ENCODE results near the gene ZP3.
"Not testable (repeated sequence)": the region's sequence is repeated elsewhere in the genome, so short reads cannot be mapped to it uniquely, and the experiment has no call there.

Gene ZP3

DNA sequence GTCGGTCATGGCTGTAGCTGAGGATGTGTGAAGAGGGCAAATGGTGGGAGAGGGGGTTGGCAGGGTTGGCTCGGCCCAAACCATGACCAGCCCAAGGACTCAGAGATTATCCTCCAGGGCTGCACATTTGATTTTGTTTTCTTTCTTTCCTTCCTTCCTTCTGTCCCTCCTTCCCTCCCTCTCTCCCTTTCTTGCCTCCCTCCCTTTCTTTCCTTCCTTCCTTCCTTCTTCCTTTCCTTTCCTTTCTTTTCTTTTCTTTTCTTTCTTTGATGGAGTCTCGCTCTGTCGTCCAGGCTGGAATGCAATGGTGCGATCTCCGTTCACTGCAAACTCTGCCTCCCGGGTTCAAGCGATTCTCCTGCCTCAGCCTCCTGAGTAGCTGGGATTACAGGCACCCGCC lies 19.0 kb upstream of the ZP3 start:
- DNase-seq, result no peak

GRCh38 chr7:76407718-76408117 lies 17.0 kb upstream of the ZP3 start:
- no peak for DNase-seq

DNA sequence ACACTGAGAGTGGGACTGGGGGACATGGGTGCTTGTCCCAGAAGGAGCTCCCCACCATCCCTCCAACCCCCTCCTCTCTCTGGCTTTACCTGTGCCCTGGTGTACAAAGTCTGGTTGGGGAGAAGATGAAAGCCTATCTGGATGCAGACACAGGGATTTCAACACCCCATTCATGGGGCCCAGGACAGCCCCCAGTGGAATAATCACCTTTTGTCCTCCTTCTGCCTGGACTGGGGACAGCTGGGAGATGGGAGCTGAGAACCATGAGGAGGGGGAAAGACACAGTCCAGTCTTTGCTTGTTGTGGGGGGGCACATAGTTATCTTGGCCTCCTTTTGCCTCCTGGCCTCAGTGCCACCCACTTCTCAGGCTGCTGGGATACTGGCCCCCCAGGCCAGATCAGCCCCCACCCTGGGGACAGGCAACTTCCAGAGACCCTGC lies 16.6 kb upstream of the ZP3 start:
- DNase-seq, result no peak

GRCh38 chr7:76409537-76409936 lies 15.2 kb upstream of the ZP3 start, which contains the start of gene SSC4D:
Gene SSC4D (minus strand): TSS chr7:76409697. CDS start chr7:76404439, 5,258 bp downstream.
- no peak for DNase-seq

- DNase-seq, result no peak
These were observed 13.1 kb upstream of the ZP3 start for GRCh38 chr7:76411626-76412025.

DNA sequence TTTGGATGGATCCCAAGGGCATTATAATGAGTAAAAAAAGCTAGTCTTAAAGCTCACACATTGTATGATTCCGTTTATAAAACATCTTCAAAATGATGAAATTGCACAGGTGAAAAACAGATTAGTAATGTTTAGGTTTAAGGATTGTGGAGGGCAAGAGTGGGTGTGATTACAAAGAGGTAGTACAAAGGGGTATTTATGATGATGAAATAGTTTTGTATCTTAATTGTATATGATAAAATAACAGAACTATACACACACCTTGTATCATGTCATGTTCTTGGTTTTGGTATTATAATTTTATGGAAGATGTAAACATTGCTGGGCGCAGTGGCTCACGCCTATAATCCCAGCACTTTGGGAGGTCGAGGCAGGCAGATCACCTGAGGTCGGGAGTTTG lies 12.5 kb upstream of the ZP3 start:
- no peak for DNase-seq

GRCh38 chr7:76417654-76418310 lies 7.0 kb upstream of the ZP3 start:
- not testable (repeated sequence) for DNase-seq

GRCh38 chr7:76421097-76421496 lies 3.7 kb upstream of the ZP3 start:
- DNase-seq, result not testable (repeated sequence)

- DNase-seq, result no peak
These were observed 911 bp upstream of the ZP3 start for GRCh38 chr7:76423666-76424412.

GRCh38 chr7:76425156-76425555 lies 406 bp downstream of the ZP3 start:
- DNase-seq, result no peak

- not testable (repeated sequence) for DNase-seq
These were observed 808 bp downstream of the ZP3 start for GRCh38 chr7:76425558-76425957.

DNA sequence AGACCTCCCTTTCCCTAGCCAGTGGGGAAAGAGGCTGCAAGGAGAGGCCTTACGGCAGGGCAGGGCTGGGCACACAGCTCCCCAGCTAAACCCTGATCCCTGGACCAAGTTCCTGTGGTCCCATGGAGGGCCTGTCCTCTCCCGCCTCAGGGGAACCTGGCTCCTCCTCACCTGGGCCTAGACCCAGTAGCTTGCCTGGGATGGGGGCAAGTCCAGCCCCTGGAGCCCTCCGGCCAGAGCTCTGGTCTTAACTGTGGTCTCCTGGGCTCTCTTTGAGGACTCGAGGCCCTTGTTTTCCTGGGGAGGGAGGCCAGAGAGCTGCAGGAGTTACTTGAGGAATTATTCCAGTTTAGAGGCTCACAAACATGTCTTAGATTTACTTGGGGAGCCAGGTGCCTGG lies 1.5 kb downstream of the ZP3 start:
- DNase-seq, result no peak

DNA sequence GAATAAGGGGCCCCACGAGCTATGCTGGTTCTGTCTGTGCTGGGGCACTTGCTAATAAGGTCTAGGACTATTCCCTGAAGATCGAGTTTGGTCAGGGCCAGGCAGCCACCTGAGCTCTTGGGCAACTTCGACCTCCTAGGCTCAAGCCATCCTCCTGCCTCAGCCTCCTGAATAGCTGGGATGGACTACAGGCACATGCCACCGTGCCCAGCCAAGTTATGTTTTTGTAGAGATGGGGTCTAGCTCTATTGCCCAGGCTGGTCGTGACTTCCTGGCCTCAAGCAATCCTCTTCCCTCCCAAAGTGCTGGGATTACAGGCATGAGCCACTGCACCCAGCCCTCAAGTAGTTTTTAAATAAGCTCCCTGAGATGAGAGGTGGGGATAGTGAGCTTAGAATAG lies 2.9 kb downstream of the ZP3 start:
- DNase-seq, result no peak

DNA sequence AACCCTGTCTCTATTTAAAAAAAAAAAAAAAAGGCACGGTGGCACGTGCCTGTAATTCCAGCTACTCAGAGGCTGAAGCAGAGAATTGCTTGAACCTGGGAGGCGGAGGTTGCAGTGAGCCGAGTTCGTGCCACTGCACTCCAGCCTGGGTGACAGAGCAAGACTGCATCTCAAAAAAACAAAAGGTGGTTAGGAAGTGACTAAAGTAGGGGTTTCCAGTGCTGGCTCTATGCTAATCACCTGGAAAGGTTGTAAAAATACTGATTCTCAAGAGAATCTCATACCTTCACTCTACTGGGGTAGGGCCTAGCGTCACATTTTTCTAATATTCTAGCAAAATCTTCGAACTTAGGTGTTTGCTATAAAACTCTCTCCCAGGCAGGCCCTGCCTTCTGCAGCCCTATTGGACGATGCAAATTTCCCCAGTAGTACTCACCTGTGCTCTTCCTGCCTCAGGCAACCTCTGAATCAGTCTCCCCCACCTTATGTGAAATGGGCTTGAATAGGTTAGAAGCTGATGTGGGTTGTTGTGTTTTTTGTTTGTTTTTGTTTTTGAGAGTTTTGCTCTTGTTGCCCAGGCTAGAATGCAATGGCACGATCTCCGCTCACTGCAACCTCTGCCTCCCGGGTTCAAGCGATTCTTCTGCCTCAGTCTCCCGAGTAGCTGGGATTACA lies 3.5 kb downstream of the ZP3 start:
- DNase-seq, result no peak

- DNase-seq, result no peak
These were observed 4.4 kb downstream of the ZP3 start for GRCh38 chr7:76428868-76429805.

DNA sequence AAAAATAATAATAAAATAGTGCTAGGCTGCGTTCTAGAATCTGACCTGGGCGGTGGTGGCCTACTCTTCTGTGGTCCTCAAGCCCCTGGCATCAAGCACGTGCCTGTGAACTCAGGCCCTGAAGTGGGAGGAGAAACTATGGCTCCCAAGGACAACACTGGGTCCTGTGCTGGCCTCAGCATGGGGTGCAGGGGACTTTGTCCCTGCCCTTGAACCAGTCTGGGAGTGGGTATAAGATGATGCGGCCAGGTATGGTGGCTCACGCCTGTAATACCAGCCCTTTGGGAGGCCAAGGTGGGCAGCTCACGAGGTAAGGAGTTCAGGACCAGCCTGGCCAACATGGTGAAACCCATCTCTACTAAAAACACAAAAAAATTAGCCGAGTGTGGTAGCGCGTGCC lies 5.5 kb downstream of the ZP3 start:
- DNase-seq, result no peak

- DNase-seq, result no peak
These were observed 6.1 kb downstream of the ZP3 start for GRCh38 chr7:76430836-76431235.

- peak; percentile 49 to 62 for DNase-seq
These were observed 13.1 kb downstream of the ZP3 start for GRCh38 chr7:76437873-76438272.

- not testable (repeated sequence) for DNase-seq
These were observed 14.6 kb downstream of the ZP3 start for GRCh38 chr7:76439120-76439888.

GRCh38 chr7:76440404-76440803 lies 15.7 kb downstream of the ZP3 start:
- not testable (repeated sequence) for DNase-seq

DNA sequence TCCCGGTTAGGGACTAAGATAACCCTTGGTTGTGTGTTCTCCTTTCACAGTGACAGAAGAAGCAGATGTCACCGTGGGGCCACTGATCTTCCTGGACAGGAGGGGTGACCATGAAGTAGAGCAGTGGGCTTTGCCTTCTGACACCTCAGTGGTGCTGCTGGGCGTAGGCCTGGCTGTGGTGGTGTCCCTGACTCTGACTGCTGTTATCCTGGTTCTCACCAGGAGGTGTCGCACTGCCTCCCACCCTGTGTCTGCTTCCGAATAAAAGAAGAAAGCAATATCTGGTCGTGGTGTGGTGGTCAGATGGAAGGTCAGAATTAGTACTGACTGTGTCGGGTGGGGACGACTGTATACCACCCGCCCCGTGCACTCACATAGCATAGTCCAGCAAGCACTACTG lies 17.0 kb downstream of the ZP3 start:
- not testable (repeated sequence) for DNase-seq

All from SHP77 (cell line).